GM19238 (cell line): ENCODE results near the gene INSM1.

ENCODE experiments used
- DNase-seq: peaks from one replicate; pipeline ENCODE4 v3.0.0; 2011; ENCODE audit warnings: low spot score; ENCODE audit not compliant: insufficient read length

The INSM1 gene

GRCh38 chr20:20362774-20363433 is 5.0 kb upstream of the INSM1 start:
- DNase-seq = no peak

- DNase-seq = no peak
Observed at GRCh38 chr20:20363434-20363798, 4.5 kb upstream of the INSM1 start.

- no peak for DNase-seq
Observed at GRCh38 chr20:20363799-20364592, 3.9 kb upstream of the INSM1 start.

GRCh38 chr20:20364593-20365479 is 3.1 kb upstream of the INSM1 start:
- DNase-seq = no peak

GRCh38 chr20:20365480-20366161 is 2.3 kb upstream of the INSM1 start:
- no peak for DNase-seq

GRCh38 chr20:20366551-20366875 is 1.4 kb upstream of the INSM1 start:
- no peak for DNase-seq

GRCh38 chr20:20366876-20367574 is 879 bp upstream of the INSM1 start:
- no peak for DNase-seq

- no peak for DNase-seq
Observed at GRCh38 chr20:20368418-20369249, 730 bp downstream of the INSM1 start.

GRCh38 chr20:20369250-20370093 is 1.6 kb downstream of the INSM1 start:
- DNase-seq = no peak

GRCh38 chr20:20370094-20370575 is 2.2 kb downstream of the INSM1 start:
- no peak for DNase-seq

GRCh38 chr20:20371083-20371482 is 3.2 kb downstream of the INSM1 start:
- no peak for DNase-seq

- DNase-seq = no peak
Observed at GRCh38 chr20:20371681-20372080, 3.8 kb downstream of the INSM1 start.

GRCh38 chr20:20373091-20373571 is 5.2 kb downstream of the INSM1 start:
- no peak for DNase-seq

- DNase-seq = no peak
Observed at GRCh38 chr20:20375862-20376261, 8.0 kb downstream of the INSM1 start.

GRCh38 chr20:20386192-20386591 is 18.3 kb downstream of the INSM1 start:
- DNase-seq = no peak

- DNase-seq = no peak
Observed at GRCh38 chr20:20390393-20390792, 22.5 kb downstream of the INSM1 start.

- DNase-seq = no peak
Observed at GRCh38 chr20:20391115-20391514, 23.2 kb downstream of the INSM1 start.

- no peak for DNase-seq
Observed at GRCh38 chr20:20391766-20392165, 23.9 kb downstream of the INSM1 start.
